PFSK-1 (cell line): Measurements from ENCODE around the gene DPP4.

Source experiments
- FOXP2 ChIP-seq: optimal IDR thresholded peaks from 2 replicates; pipeline ENCODE3; 2011; ENCODE audit warnings: borderline replicate concordance, control low read depth, inconsistent platforms; ENCODE audit not compliant: insufficient read depth; ENCODE audit errors: extremely low read length, extremely low read depth
- POLR2AphosphoS5 ChIP-seq: IDR thresholded peaks from 2 replicates; pipeline ENCODE4 v1.6.1; 2012; ENCODE audit warnings: low read depth, mild to moderate bottlenecking, control low read depth, low read length, moderate library complexity
- REST ChIP-seq, 2 experiments: IDR thresholded peaks; 2 replicates each; pipeline versions ENCODE4 v1.6.1 to v1.8.0; 2011 to 2012; ENCODE audit warnings: low read depth in 2 of 2, low read length in 2 of 2, control low read depth in 1 of 2, inconsistent platforms in 1 of 2, mild to moderate bottlenecking in 1 of 2, moderate library complexity in 1 of 2; ENCODE audit not compliant: insufficient read depth in 1 of 2
- SIN3A ChIP-seq: IDR thresholded peaks from 2 replicates; pipeline ENCODE4 v1.6.1; 2012; ENCODE audit warnings: mild to moderate bottlenecking, low read length, moderate library complexity, borderline replicate concordance; ENCODE audit not compliant: insufficient read depth
- TAF1 ChIP-seq: IDR thresholded peaks from 2 replicates; pipeline ENCODE4 v1.6.1; 2012; ENCODE audit warnings: low read length, control low read depth, borderline replicate concordance; ENCODE audit not compliant: insufficient read depth

DPP4 gene

DNA sequence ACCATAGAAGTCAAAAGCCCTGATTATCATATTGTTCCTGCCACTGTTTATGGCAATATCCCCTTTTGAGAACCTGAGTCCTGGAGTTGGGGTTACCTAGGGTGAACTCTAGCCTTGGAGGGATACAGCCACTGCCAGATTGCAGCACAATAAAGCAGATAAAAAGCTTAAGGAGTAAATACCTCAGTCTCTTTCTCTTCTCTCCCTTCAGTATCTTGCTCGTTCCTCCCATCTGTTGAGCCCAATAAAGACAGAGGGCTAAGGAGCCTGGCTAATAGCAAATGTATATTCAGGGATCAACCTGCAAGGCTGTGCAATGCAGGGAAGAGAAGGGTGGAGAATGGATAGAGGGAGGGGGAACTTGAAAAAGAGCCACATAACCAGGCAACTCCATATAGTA is 8.0 kb upstream of the DPP4 start:
- TF ChIP-seq TAF1 (no peak), FOXP2 (no peak), POLR2AphosphoS5 (no peak), SIN3A (no peak), REST (IDR thresholded peaks at IDR 0.05; ENCODE audit: insufficient read depth in 1 of 2, low read depth in 2 of 2, low read length in 2 of 2) (no peak)

GRCh38 chr2:162079514-162079913 is 5.5 kb upstream of the DPP4 start:
- TF ChIP-seq SIN3A = no peak
- no peak for TF ChIP-seq TAF1
- no peak for TF ChIP-seq POLR2AphosphoS5
- TF ChIP-seq FOXP2 = no peak
- TF ChIP-seq REST (IDR thresholded peaks at IDR 0.05; ENCODE audit: insufficient read depth in 1 of 2, low read depth in 2 of 2, low read length in 2 of 2) = no peak

GRCh38 chr2:162075689-162076132 is 1.7 kb upstream of the DPP4 start:
- TF ChIP-seq REST (IDR thresholded peaks at IDR 0.05; ENCODE audit: insufficient read depth in 1 of 2, low read depth in 2 of 2, low read length in 2 of 2) (no peak), POLR2AphosphoS5 (no peak), TAF1 (no peak), SIN3A (no peak), FOXP2 (no peak)

DNA sequence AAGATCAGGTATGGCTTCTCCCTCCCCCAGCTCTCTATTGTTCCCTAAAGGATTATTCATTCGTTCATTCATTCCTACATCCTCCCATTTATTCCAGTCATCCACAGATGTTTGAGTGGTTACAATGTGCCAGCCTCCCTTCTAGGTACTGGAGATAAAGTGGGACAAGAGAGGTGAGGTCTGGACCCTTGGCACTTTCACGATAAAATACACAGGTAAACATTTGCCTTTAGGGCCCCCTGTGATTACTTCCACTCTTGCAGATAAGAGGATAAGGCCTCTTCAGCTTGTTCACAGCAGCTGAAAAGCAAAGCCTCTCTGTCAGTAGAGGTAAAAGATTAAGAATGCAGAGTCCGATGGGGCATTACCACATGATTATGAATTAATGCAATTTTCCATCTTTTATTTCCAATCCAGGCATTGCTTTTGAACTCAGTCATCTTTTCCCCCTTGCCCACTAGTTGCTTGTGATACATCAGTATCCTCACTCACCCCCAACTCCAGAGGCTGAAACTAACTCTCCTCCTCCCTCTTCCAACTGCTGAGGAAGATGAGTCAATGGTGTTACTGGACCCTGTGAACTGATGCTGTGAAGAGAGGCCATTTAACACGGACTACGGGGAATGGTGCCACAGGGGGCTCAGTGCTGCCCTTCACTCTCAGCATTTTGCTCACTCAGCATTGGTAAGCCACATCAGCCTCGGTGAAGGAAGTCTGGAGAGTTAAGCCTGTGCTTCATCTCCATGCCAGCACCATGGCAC is 1.1 kb upstream of the DPP4 start:
- TF ChIP-seq TAF1 (no peak), REST (IDR thresholded peaks at IDR 0.05; ENCODE audit: insufficient read depth in 1 of 2, low read depth in 2 of 2, low read length in 2 of 2) (no peak), POLR2AphosphoS5 (no peak), FOXP2 (no peak), SIN3A (no peak)

DNA sequence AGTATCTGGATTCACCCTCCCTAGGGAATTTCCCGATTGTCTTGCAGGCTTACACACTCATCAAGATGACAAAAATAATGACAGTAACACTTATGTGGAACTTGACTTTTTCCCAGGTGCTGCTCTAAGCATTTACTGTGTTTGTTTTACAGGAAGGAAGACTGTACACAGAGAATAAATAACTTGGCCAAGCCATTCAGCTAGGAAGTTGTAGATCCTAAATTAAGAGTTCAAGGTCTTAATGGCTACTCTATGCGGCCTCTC is 549 bp upstream of the DPP4 start:
- no peak for TF ChIP-seq SIN3A
- no peak for TF ChIP-seq TAF1
